CD4-positive, alpha-beta T cell treated with Interleukin-17A for 1 hour (primary cell): Measurements from ENCODE around the gene TYROBP.
A peak's percentile ranks its signal among the peaks of the same experiment; 100 is the strongest.
"Not testable (repeated sequence)": the region's sequence is repeated elsewhere in the genome, so short reads cannot be mapped to it uniquely, and the experiment has no call there.

Experiments
- DNase-seq: peaks from one replicate; pipeline ENCODE4 v3.0.0-alpha.2; 2020

The TYROBP gene

GRCh38 chr19:35898499-35898809, 9.6 kb downstream of the TYROBP start:
- no peak for DNase-seq

DNA sequence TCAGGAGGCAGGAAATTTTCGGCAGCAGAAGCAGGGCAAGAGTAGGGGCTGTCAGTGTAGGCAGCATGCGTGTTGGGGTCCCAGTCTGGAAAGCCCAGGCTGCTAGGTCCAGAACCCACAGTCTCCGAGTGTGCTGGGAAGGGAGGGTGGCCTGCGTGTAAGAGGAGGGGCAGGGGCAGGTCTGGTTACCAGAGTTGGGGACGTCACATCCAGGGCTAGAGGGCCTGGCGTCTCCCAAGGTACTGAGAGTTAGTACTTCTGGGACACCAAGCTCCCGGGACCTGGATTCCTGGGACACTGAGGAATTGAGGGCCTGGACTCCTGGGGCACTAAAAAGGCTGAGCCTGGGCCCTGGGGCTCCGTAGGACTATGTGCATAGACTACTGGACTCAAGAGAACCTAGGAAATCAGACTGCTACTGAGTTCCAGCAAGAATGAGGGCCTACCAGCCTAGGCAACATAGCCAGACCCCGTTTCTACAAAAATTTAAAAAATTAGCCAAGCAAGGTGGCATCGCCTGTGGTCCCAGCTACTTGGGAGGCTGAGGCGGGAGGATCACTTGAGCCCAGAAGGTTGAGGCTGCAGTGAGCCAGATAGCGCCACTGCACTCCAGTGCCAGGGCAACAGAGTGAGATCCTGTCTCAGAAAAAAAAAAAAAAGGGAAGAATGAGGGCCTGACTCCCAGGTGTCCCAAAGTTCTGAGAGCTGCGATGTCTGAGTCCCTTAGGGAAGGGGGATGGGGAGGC, 10.2 kb downstream of the TYROBP start:
- no peak for DNase-seq

GRCh38 chr19:35896643-35897040, 11.5 kb downstream of the TYROBP start:
- DNase-seq, result no peak

GRCh38 chr19:35895911-35896642, 12.0 kb downstream of the TYROBP start:
- no peak for DNase-seq

DNA sequence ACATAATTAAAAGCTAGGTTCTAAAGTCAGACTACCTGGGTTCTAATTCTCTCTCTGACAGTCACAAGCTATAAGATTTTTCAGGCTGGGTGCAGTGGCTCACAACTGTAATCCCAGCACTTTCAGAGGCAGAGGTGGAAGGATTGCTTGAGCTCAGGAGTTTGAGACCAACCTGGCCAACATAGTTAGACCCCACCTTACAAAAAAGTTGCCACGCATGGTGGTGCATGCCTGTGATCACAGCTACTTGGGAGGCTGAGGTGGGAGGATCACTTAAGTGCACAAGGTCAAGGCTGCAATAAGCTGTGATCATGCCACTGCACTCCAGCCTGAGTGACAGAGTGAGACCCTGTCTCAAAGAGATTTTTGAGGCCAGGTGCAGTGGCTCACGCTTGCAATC, 13.8 kb downstream of the TYROBP start:
- DNase-seq, result peak; percentile 19

DNA sequence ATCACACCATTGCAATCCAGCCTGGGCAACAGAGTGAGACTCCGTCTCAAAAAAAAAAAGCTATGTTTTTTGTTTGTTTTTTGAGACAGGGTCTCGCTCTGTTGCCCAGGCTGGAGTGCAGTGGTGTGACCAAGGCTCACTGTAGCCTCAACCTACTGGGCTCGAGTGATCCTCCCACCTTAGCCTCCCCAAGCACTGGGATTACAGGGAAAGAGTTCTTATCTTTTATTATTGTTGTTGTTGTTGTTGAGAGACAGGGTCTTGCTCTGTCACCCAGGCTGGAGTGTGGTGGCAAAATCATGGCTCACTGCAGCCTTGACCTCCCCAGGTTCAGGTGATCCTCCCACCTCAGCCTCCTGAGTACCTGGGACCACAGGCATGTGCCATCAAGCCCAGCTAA, 16.3 kb downstream of the TYROBP start:
- DNase-seq, result not testable (repeated sequence)

DNA sequence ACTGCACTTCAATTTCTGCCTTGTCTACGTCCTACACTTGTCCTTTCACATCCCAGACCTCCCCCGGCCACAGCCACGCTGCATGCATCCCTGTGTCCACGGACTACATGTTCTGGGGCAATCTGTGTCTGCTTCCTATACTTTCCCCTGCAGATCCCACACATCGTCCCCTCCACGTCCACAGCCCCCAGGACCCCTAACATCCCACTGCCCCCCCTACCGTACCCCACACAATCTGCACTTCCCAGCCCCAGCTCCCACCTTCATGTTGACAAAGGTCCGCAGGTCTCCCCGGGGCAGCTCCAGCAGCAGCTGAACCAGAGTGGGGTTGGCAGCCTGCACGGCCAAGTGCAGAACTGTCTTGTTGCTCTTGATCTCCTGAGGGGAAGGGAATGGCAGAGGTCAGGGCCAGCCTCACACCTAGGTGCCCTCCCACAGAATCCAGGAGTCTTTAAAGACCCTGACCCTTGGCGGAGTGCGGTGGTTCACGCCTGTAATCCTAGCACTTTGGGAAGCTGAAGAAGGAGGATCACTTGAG, 17.9 kb downstream of the TYROBP start:
- DNase-seq, result peak; percentile 24

- DNase-seq, result peak; percentile 23
Observed at GRCh38 chr19:35889370-35890112, 18.6 kb downstream of the TYROBP start.

DNA sequence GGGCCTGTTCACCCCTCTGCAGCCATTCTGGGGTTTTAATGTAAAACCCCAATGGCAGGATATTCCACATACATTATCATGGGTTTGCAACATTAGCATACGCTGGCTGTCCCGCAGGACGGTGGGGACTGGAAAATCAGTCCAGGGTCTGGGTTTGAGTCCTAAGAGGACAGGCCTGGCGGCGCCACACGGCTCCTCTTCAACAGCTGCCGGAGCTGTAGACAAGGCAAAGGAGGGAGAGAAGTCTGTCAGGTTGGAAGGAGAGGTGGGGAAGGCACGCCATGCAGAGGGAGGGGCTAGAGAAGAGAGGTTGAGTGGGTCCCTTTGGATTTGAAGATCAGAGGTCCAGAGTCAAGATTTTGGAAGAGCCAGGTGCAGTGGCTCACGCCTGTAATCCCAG, 19.7 kb downstream of the TYROBP start:
- DNase-seq, result no peak

GRCh38 chr19:35887197-35887596, 20.9 kb downstream of the TYROBP start:
- peak; percentile 15 for DNase-seq

GRCh38 chr19:35885904-35886303, 22.2 kb downstream of the TYROBP start:
- no peak for DNase-seq

DNA sequence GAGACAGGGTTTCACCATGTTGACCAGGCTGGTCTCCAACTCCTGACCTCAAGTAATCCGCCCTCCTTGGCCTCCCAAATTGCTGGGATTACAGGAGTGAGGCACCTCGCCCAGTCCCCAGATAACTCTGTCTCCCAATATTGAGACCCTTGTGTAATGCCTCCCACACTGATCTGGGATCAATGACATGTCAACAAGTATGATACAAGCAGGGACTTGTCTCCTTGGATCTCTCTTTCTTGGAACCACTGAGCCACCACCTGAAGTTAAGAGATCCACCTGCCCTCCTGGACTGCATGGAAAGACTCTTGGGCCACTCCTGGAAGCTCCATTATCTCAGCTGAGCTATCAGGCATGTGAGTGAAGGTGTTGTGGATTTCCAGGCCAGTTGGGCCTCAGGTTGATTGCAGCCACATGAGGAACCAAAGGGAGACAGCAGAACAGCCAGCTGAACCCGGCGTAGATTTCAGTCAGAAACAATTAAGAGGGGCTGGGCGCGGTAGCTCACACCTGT, 22.8 kb downstream of the TYROBP start:
- DNase-seq, result peak; percentile 23

DNA sequence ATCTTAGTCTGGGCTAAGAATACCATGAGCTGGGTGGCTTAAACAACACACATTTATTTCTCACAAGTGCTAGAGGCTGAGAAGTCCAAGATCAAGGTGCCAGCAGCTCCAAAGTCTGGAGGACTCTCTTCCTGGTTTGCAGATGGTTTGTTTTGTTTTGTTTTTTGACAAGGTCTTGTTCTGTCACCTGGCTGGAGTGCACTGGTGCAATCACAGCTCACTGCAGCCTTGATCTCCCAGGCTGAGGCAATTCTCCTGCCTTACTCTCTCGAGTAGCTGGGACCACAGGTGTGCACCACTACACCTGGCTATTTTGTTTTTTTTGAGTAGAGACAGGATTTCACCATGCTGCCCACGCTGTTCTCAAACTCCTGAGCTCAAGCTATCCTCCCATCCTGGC, 24.2 kb downstream of the TYROBP start:
- peak; percentile 42 for DNase-seq

- peak; percentile 86 for DNase-seq
Observed at GRCh38 chr19:35882114-35882832, 25.8 kb downstream of the TYROBP start.

DNA sequence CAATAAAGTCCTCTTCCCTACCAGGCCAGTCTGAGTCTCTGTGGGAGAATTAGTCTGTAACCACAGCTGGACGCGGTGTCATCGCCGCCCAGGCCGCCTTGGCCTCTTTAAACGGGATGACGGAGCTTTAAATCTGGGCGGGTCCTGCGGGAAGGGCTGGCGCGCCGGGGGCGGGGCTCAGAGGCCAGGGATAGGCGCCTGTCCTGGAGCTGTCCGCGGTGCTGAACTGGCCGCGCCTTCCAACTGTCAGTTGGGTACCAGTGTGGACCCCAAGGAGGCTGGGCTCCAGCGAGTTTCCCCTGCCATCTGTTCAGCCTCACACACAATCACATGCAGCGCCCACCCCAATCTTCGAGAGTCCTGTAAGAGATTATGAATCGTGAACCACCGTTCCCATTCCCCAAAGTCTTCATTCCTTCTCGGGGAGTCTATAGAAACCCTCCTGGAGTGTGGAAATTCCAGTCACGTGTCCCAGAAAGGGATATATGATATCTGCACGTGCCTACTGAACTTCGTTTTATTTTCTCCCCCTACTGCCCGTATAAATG, 28.3 kb downstream of the TYROBP start:
- DNase-seq, result peak; percentile 75

GRCh38 chr19:35879068-35879467, 29.0 kb downstream of the TYROBP start:
- no peak for DNase-seq

GRCh38 chr19:35874392-35874930, 33.6 kb downstream of the TYROBP start:
- no peak for DNase-seq

GRCh38 chr19:35872180-35872579, 35.9 kb downstream of the TYROBP start:
- DNase-seq, result no peak

- no peak for DNase-seq
Observed at GRCh38 chr19:35871611-35872010, 36.5 kb downstream of the TYROBP start.

GRCh38 chr19:35870798-35871197, 37.3 kb downstream of the TYROBP start:
- DNase-seq, result no peak

DNA sequence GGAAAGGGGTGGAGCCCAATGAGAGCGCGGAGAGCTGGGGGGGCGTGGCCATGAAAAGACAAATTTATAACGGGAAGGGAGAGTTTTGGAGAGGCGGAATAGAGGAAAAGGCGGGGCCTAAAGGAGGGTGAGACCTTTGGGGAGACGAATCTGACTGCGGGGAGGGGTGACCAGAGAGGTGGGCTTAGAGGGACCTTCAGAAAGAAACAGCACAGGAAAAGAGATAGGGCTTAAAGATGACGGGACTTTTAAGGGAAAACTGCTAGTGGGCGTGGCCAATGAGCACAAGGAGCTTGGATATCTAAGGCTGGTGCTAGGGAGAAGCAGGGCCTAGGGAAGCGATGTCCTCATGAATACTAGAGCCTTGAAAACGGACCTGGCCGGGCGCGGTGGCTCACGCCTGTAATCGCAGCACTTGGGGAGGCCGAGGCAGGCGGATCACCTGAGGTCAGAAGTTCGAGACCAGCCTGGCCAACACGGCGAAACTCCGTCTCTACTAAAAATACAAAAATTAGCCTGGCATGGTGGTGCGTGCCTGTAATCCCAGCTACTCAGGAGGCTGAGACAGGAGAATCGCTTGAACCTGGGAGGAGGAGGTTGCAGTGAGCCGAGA, 37.9 kb downstream of the TYROBP start:
- not testable (repeated sequence) for DNase-seq
